Stimulated activated naive B cell treated with anti-CD40 and anti-IgM and Interleukin-4, amounts not matched to agents 10 μg/mL and 1 μg/mL and 100 μg/mL, for 72 hours (primary cell): Measurements from ENCODE around the gene LINGO1.

Experiments used
- ATAC-seq, 2 donors: fragments of 150-1000 bp; cut with Tn5 transposase; replicated peaks; 2 replicates each; pipeline ENCODE4 v1.10.0; 2021; ENCODE audit warnings: moderate library complexity in 1 of 2
- DNase-seq: peaks from one replicate; pipeline ENCODE4 v3.0.0; 2021
- H3K27ac Mint-ChIP-seq: one replicate; pipeline ENCODE4 v1.8.0; 2022; ENCODE audit warnings: mild to moderate bottlenecking, mixed read lengths
- H3K27me3 Mint-ChIP-seq, 2 donors: one replicate each; pipeline ENCODE4 v1.8.0; 2022; ENCODE audit warnings: mixed read lengths in 2 of 2
- H3K36me3 Mint-ChIP-seq, 2 donors: one replicate each; pipeline ENCODE4 v1.8.0; 2022; ENCODE audit warnings: mixed read lengths in 2 of 2, mild to moderate bottlenecking in 1 of 2
- H3K4me1 Mint-ChIP-seq, 2 donors: one replicate each; pipeline ENCODE4 v1.8.0; 2022; ENCODE audit warnings: mixed read lengths in 2 of 2, mild to moderate bottlenecking in 1 of 2
- H3K4me3 Mint-ChIP-seq, 2 donors: one replicate each; pipeline ENCODE4 v1.8.0; 2022; ENCODE audit warnings: mild to moderate bottlenecking in 2 of 2, mixed read lengths in 2 of 2, moderate library complexity in 1 of 2
- H3K9me3 Mint-ChIP-seq, 2 donors: one replicate each; pipeline ENCODE4 v1.8.0; 2022; ENCODE audit warnings: mixed read lengths in 2 of 2, mild to moderate bottlenecking in 1 of 2

LINGO1 gene

GRCh38 chr15:77564938-77565337 lies 67.8 kb downstream of the LINGO1 start:
- no peak for ATAC-seq
- Mint-ChIP-seq H3K4me1 (peaks cover 6 to 11% of the 10 kb centered on the region in 2 donors), H3K27ac (no peak overlapping the region), H3K27me3 (peaks cover 25 to 36% of the 10 kb centered on the region in 2 donors), H3K4me3 (no peak overlapping the region), H3K9me3 (no peaks in the 10 kb centered on the region), H3K36me3 (no peaks in the 10 kb centered on the region)
- DNase-seq: no peak

- no peak overlapping the region for H3K27ac Mint-ChIP-seq
- no peak for ATAC-seq
- H3K9me3 Mint-ChIP-seq: no peaks in the 10 kb centered on the region
- H3K36me3 Mint-ChIP-seq: no peaks in the 10 kb centered on the region
- peaks cover 24 to 36% of the 10 kb centered on the region in 2 donors for H3K27me3 Mint-ChIP-seq
- peaks cover 2 to 5% of the 10 kb centered on the region in 2 donors for H3K4me1 Mint-ChIP-seq
- no peak for DNase-seq
- H3K4me3 Mint-ChIP-seq: no peak overlapping the region
Observed at GRCh38 chr15:77564341-77564740, 68.4 kb downstream of the LINGO1 start.

GRCh38 chr15:77563623-77564156 lies 69.0 kb downstream of the LINGO1 start:
- Mint-ChIP-seq H3K9me3 (no peaks in the 10 kb centered on the region), H3K36me3 (no peaks in the 10 kb centered on the region), H3K27ac (no peak overlapping the region), H3K4me3 (no peak overlapping the region), H3K27me3 (peaks cover 24 to 41% of the 10 kb centered on the region in 2 donors), H3K4me1 (no peaks in the 10 kb centered on the region)
- no peak for ATAC-seq
- no peak for DNase-seq
